OCI-LY3 (cell line): Measurements from ENCODE around the gene ZNF418.

Experiments used
- H2AFZ ChIP-seq: fragments of 200-600, 300-600 bp; shearing (Covaris generic); 2 replicates; pipeline ENCODE4 v1.6.0; 2014; ENCODE audit warnings: antibody characterized with exemption, low read depth, low read length
- H3K27ac ChIP-seq: fragments of 200-600, 300-600 bp; sonication (generic); 2 replicates; pipeline ENCODE4 v1.5.1; 2014; ENCODE audit warnings: mild to moderate bottlenecking, low read length, moderate library complexity, mixed read lengths
- H3K27me3 ChIP-seq: fragments of 200-600, 300-600 bp; sonication (generic); 2 replicates; pipeline ENCODE4 v1.6.1; 2014; ENCODE audit warnings: low read depth, low read length, mixed read lengths
- H3K36me3 ChIP-seq: fragments of 200-600, 300-600 bp; sonication (generic); replicated peaks from 2 replicates; pipeline ENCODE3; 2014; ENCODE audit warnings: low read depth, low read length, mixed read lengths
- H3K4me1 ChIP-seq: fragments of 300-600, 200-600 bp; sonication (generic); 2 replicates; pipeline ENCODE4 v1.6.1; 2014; ENCODE audit warnings: low read length, mixed read lengths
- H3K4me2 ChIP-seq: fragments of 200-600, 300-600 bp; sonication (generic); 2 replicates; pipeline ENCODE4 v1.6.1; 2014; ENCODE audit warnings: low read length, mixed read lengths
- H3K4me3 ChIP-seq: fragments of 300-600, 200-600 bp; sonication (generic); 2 replicates; pipeline ENCODE4 v1.5.1; 2014; ENCODE audit warnings: antibody characterized with exemption, mild to moderate bottlenecking, low read length, moderate library complexity
- H3K79me2 ChIP-seq: fragments of 300-600, 200-600 bp; shearing (Covaris generic); 2 replicates; pipeline ENCODE4 v1.6.1; 2014; ENCODE audit warnings: mild to moderate bottlenecking, low read length, mixed read lengths
- H3K9ac ChIP-seq: fragments of 300-600, 200-600 bp; shearing (Covaris generic); 2 replicates; pipeline ENCODE4 v1.6.0; 2014; ENCODE audit warnings: mild to moderate bottlenecking, low read length, moderate library complexity
- H3K9me3 ChIP-seq: fragments of 200-600, 300-600 bp; shearing (Covaris generic); 2 replicates; pipeline ENCODE4 v1.6.1; 2014; ENCODE audit warnings: low read length, mixed read lengths; ENCODE audit not compliant: insufficient read depth
- H4K20me1 ChIP-seq: fragments of 200-600, 300-600 bp; sonication (generic); 2 replicates; pipeline ENCODE4 v1.6.1; 2016; ENCODE audit warnings: low read length, mixed read lengths; ENCODE audit not compliant: insufficient read depth
- EZH2phosphoT487 ChIP-seq: fragments of 200-600 bp; shearing (Covaris generic); IDR thresholded peaks from 2 replicates; pipeline ENCODE4 v1.6.1; 2018; ENCODE audit warnings: antibody characterized with exemption, mixed run types, low read depth
- TF ChIP-seq, protein P1 (sequence below): fragments of 200-600, 300-600 bp; sonication (generic); IDR thresholded peaks from 2 replicates; pipeline ENCODE4 v1.5.1; 2014; ENCODE audit warnings: antibody characterized with exemption, low read length, low read depth

The ZNF418 gene

DNA sequence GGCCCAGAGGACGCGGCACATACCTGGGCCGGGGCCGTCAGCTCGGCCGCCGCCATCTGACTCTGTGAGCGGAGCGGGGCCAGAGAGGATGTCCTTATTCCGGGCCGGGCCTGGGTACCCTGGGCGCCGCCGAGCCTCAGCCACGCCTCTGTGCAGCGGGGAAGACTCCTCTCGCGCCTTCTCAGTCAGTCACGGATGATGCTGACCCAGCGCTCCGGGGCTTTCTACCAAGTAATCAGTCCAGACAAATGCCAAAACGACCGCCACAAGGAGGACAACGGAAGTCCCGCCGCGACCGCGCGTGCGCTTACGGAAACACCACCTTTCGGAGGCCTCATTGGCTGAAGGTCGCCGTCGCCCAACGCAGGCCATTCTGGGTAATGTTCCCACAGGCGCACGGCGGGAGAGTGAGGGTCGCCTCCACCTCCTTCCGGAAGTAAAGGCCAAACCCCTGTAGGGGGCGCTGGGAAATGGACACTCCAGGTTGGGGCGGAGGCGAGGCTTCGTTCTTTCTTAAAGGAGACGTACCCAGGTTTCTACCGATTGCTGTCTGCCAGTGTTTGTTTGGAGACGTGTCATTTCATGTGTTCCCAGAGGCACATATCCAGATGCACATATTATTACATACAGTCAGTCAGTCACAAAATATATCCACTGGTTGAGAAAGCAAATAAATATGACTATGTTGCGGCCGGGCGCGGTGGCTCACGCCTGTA lies 12.4 kb upstream of the ZNF418 start, which contains the start of gene ZNF256:
Gene ZNF256, minus strand, starts transcription at position 288 of the 716 bp plus-strand sequence. Its CDS starts 232 bp downstream, at position 56.
- Histone ChIP-seq H3K9ac (peak within 1 kb of the TSS; percentile 71), H3K9me3 (peaks cover 46% of the 10 kb centered on the region), H3K36me3 (peaks cover 37% of the 10 kb centered on the region), H3K4me3 (peak within 1 kb of the TSS; percentile 90), H3K79me2 (peaks cover 37% of the 10 kb centered on the region), H3K4me1 (peaks cover 9% of the 10 kb centered on the region), H4K20me1 (no peaks in the 10 kb centered on the region), H2AFZ (peak within 1 kb of the TSS; percentile 39; the same call in 1 of the 2 replicates), H3K27me3 (no peaks in the 10 kb centered on the region), H3K4me2 (peak within 1 kb of the TSS; percentile 69), H3K27ac (no peak within 1 kb of the TSS)
- TF ChIP-seq, protein P1, sequence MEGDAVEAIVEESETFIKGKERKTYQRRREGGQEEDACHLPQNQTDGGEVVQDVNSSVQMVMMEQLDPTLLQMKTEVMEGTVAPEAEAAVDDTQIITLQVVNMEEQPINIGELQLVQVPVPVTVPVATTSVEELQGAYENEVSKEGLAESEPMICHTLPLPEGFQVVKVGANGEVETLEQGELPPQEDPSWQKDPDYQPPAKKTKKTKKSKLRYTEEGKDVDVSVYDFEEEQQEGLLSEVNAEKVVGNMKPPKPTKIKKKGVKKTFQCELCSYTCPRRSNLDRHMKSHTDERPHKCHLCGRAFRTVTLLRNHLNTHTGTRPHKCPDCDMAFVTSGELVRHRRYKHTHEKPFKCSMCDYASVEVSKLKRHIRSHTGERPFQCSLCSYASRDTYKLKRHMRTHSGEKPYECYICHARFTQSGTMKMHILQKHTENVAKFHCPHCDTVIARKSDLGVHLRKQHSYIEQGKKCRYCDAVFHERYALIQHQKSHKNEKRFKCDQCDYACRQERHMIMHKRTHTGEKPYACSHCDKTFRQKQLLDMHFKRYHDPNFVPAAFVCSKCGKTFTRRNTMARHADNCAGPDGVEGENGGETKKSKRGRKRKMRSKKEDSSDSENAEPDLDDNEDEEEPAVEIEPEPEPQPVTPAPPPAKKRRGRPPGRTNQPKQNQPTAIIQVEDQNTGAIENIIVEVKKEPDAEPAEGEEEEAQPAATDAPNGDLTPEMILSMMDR, result peak; percentile 47
- no peak for TF ChIP-seq EZH2phosphoT487

DNA sequence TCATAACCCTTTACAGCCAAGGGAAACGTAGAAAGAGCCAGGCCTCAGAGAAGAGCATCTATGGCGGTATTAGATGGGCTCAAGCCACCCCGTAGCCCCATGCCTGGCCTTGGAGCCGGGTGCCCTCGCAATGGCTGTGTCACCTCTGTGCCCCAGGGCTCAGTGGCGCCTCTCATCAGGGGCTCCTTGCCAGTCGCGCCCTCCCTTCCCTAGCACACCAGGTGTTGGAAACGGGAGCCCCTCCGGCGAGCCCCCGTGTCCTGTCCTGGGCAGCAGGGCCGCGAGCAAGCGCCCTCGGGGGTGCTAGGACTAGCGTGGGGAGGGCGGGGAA lies 11.9 kb upstream of the ZNF418 start:
- Histone ChIP-seq H3K4me1 (peaks cover 9% of the 10 kb centered on the region), H3K27me3 (no peaks in the 10 kb centered on the region), H3K9ac (peak overlapping the region; percentile 71), H3K79me2 (peaks cover 37% of the 10 kb centered on the region), H4K20me1 (no peaks in the 10 kb centered on the region), H3K27ac (no peak overlapping the region), H3K4me2 (peak overlapping the region; percentile 69), H3K9me3 (peaks cover 49% of the 10 kb centered on the region), H2AFZ (peak overlapping the region; percentile 39; the same call in 1 of the 2 replicates), H3K36me3 (peaks cover 42% of the 10 kb centered on the region), H3K4me3 (peak overlapping the region; percentile 90)
- TF ChIP-seq, protein P1, result no peak
- no peak for TF ChIP-seq EZH2phosphoT487

DNA sequence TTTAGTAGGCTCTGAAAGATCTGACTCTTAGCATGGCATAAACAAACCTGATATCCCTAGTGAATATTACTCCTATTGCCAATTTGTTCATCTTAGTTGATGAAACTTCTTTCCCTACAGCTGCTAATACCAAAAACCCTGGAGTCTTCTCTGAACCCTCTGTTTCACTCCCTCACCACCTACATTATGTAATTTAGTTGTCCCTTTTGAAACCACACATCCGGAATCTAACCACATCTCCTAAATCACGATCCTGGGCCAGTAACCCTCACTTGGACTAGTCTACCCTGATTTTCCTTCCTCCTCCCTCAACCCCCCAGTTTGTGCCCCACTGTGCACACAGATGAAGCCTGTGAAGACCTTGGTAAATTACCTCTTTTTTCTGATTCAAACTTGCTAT lies 11.1 kb upstream of the ZNF418 start:
- Histone ChIP-seq H3K4me2 (peak overlapping the region; percentile 69), H3K79me2 (peaks cover 37% of the 10 kb centered on the region), H3K4me3 (peak overlapping the region; percentile 90), H2AFZ (no peak overlapping the region), H3K27ac (no peak overlapping the region), H3K4me1 (peaks cover 9% of the 10 kb centered on the region), H3K9me3 (peaks cover 56% of the 10 kb centered on the region), H4K20me1 (no peaks in the 10 kb centered on the region), H3K9ac (no peak overlapping the region), H3K36me3 (peaks cover 49% of the 10 kb centered on the region), H3K27me3 (no peaks in the 10 kb centered on the region)
- TF ChIP-seq EZH2phosphoT487, result no peak
- TF ChIP-seq, protein P1, result no peak

DNA sequence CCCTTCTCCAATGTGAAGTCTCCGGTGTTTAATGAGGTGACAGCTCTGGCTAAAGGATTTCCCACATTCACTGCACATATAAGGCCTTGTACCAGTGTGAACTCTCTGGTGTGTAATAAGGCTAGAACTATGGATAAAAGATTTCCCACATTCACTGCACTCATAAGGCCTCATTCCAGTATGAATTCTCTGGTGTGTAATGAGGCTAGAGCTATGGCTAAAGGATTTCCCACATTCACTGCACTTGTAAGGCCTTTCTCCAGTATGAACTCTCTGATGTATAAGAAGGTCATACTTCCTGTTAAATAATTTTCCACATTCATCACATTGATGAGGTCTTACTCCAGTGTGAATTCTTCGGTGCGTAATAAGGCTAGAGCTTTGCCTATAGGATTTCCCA lies 6.4 kb upstream of the ZNF418 start:
- H3K36me3 ChIP-seq, result peaks cover 73% of the 10 kb centered on the region
- no peak overlapping the region for H2AFZ ChIP-seq
- H3K9me3 ChIP-seq, result peaks cover 52% of the 10 kb centered on the region
- no peak overlapping the region for H3K4me3 ChIP-seq
- peaks cover 6% of the 10 kb centered on the region for H3K4me1 ChIP-seq
- peaks cover 28% of the 10 kb centered on the region for H3K79me2 ChIP-seq
- H3K4me2 ChIP-seq, result no peak overlapping the region
- H3K27me3 ChIP-seq, result no peaks in the 10 kb centered on the region
- H3K9ac ChIP-seq, result no peak overlapping the region
- TF ChIP-seq, protein P1, result no peak
- TF ChIP-seq EZH2phosphoT487, result no peak
- no peak overlapping the region for H3K27ac ChIP-seq
- no peaks in the 10 kb centered on the region for H4K20me1 ChIP-seq
